ENCODE results near the gene RGS21. TPM values are rescaled to one million over a fixed set of nuclear protein-coding genes. Genes with fewer than 3 reads are reported as not detected.
A peak's percentile ranks its signal among the peaks of the same experiment; 100 is the strongest.

RGS21 gene
- total and polyA plus RNA-seq, 2 of the 4 experiments (the other 2 are of a cell fraction): not detected

- DNase-seq: peak; percentile 80
- POLR2A ChIA-PET (ENCODE audit: unreplicated experiment): no interaction called here
- intact Hi-C loops (cut with micrococcal nuclease): loop anchor here (1.0 to 10.0 kb wide), 4 partner anchors 318 to 1856 kb away; no protein-coding TSS in a partner anchor
Observed at GRCh38 chr1:192311281-192311680, 5.5 kb upstream of the RGS21 start.

More at GRCh38 chr1:192311281-192311680, 5.5 kb upstream of the RGS21 start:
- no peaks in the 10 kb centered on the region for H4K20me1 ChIP-seq (ENCODE audit: insufficient read depth, low read length)
- H3K27ac ChIP-seq (ENCODE audit: insufficient read depth, low read length): no peak overlapping the region
- no peak overlapping the region for H2BK15ac ChIP-seq (ENCODE audit: low read depth, low read length)
- H3K4me3 ChIP-seq (ENCODE audit: insufficient read depth, low read depth, low read length): no peak overlapping the region
- dilution Hi-C loops (cut with HindIII; ENCODE audit: low sequenced_read_pairs, unreplicated experiment): no loop called here
- H3K4me1 ChIP-seq (ENCODE audit: control insufficient read depth, insufficient read depth, low read length): no peaks in the 10 kb centered on the region
- H2BK5ac ChIP-seq (ENCODE audit: low read depth, low read length, poor library complexity, severe bottlenecking): peak overlapping the region; percentile 84
- no peak overlapping the region for H3K18ac ChIP-seq (ENCODE audit: low read depth, low read length)
- H2AFZ ChIP-seq (replicated peaks; ENCODE audit: low read length, poor library complexity): no peak overlapping the region
- H3K27me3 ChIP-seq (ENCODE audit: control insufficient read depth, insufficient read depth, low read length): no peaks in the 10 kb centered on the region
- no peaks in the 10 kb centered on the region for H3K79me1 ChIP-seq (ENCODE audit: low read depth in 1 of 2, low read length in 2 of 2)
- H3K9ac ChIP-seq (ENCODE audit: low read depth, low read length): no peak overlapping the region
- peaks cover 7% of the 10 kb centered on the region for H3K9me3 ChIP-seq (ENCODE audit: control insufficient read depth, insufficient read depth, low read length)
- CTCF ChIA-PET: interaction anchor here (0.7 kb wide), 1 partner anchor 1495 kb away, joined by 4 read pairs; no protein-coding TSS in a partner anchor
- no peak overlapping the region for H4K8ac ChIP-seq (ENCODE audit: low read depth in 2 of 2, low read length in 2 of 2)
- TF ChIP-seq RCOR1 (IDR thresholded peaks at IDR 0.05; ENCODE audit: insufficient replicate concordance, low read length) (no peak), SMC3 (IDR thresholded peaks at IDR 0.05; ENCODE audit: low read depth, low read length) (peak; percentile 69), RAD21 (IDR thresholded peaks at IDR 0.05; ENCODE audit: low read length) (peak; percentile 85)
- TF ChIP-seq, protein P1, sequence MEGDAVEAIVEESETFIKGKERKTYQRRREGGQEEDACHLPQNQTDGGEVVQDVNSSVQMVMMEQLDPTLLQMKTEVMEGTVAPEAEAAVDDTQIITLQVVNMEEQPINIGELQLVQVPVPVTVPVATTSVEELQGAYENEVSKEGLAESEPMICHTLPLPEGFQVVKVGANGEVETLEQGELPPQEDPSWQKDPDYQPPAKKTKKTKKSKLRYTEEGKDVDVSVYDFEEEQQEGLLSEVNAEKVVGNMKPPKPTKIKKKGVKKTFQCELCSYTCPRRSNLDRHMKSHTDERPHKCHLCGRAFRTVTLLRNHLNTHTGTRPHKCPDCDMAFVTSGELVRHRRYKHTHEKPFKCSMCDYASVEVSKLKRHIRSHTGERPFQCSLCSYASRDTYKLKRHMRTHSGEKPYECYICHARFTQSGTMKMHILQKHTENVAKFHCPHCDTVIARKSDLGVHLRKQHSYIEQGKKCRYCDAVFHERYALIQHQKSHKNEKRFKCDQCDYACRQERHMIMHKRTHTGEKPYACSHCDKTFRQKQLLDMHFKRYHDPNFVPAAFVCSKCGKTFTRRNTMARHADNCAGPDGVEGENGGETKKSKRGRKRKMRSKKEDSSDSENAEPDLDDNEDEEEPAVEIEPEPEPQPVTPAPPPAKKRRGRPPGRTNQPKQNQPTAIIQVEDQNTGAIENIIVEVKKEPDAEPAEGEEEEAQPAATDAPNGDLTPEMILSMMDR (conservative IDR thresholded peaks at IDR 0.05; ENCODE audit: low read depth, low read length): peak; percentile 90
- no peaks in the 10 kb centered on the region for H3K9me1 ChIP-seq (ENCODE audit: insufficient read depth, low read length)
- no peak overlapping the region for H4K5ac ChIP-seq (ENCODE audit: low read depth, low read length)
- no peaks in the 10 kb centered on the region for H3K36me3 ChIP-seq (ENCODE audit: control insufficient read depth, insufficient read depth, low read length)
- no peak overlapping the region for H3K14ac ChIP-seq (replicated peaks; ENCODE audit: low read depth, low read length)
- ATAC-seq (ENCODE audit: low read depth): peak; percentile 78
- H2AK5ac ChIP-seq (ENCODE audit: low read depth, low read length): no peak overlapping the region
- H4K91ac ChIP-seq (ENCODE audit: insufficient read depth, low read depth, low read length): no peak overlapping the region
- no CpG with 5 or more reads among the region's 1 CpG for WGBS, 2 experiments (ENCODE audit: extremely low coverage in 2 of 2, insufficient read length in 1 of 2)
- H3K4me2 ChIP-seq (ENCODE audit: low read depth, low read length): no peak overlapping the region
- in situ Hi-C loops (cut with MboI; ENCODE audit: low sequenced_read_pairs): loop anchor here (5.0 to 25.0 kb wide), 2 partner anchors 319 to 1349 kb away; no protein-coding TSS in a partner anchor
- no peak overlapping the region for H2BK120ac ChIP-seq (ENCODE audit: low read depth, low read length)
- H2AK9ac ChIP-seq (replicated peaks; ENCODE audit: low read depth, low read length, poor library complexity): no peak overlapping the region
- H3K4ac ChIP-seq (ENCODE audit: low read depth, low read length): no peak overlapping the region
- H3K23ac ChIP-seq (ENCODE audit: low read depth, low read length): no peak overlapping the region
- no TSS peak for BruUV-seq (replicated peaks)
- no peak overlapping the region for H2BK20ac ChIP-seq (ENCODE audit: low read depth, low read length)
- H3K56ac ChIP-seq (ENCODE audit: extremely low read depth, insufficient read depth, low read length): no peak overlapping the region

Measured in IMR-90 (cell line).